Measurements from ENCODE around the gene FAM120A. TPM values are rescaled to one million over a fixed set of nuclear protein-coding genes. Genes with fewer than 3 reads are reported as not detected.

Gene FAM120A
- total RNA-seq, 1 experiment from 2014 or later: 53.3 TPM

DNA sequence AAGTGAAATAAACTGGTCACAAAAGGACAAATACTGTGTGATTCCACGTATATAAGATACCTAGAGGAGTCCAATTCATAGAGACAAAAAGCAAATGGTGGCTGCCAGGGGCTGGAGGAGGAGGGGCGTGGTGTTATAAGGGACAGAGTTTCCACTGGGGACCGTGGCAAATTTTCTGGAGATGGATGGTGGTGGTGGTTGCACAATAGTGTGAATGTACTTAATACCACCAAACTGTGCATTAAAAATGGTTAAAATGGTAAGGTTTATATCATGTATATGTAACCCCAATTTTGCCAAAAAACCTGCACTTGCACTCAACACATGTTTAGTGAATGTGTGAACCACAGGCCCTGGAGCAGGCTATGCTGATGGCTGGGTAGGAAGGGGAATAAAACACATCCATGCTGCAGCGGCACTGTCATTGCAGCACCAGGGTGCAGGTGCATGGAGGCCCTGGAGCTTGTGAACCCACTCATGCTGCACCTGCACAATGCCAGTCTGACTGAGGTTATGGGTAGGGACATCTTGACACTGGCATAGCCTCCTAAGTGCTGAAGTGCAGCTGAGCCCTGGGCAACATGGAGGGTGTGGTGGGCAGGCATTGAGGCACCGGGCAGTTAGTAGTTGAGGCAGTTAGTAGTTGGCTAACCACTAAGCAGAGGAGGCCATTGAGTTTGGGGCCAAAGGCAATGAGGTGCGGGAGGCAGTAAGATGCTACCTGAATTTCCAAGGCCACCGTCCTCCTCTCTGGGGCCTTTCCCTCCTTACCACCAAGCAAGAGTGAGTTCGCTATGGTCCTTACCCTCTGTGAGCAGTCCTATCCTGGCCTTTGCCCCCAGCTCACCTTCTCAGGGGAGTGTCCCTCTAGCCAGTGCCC is 121.4 kb downstream of the FAM120A start (continued):
- TF ChIP-seq ZNF219 (CRISPR knock-in tag; IDR thresholded peaks at IDR 0.05; ENCODE audit: borderline replicate concordance) (no peak), ZNF396 (CRISPR knock-in tag; IDR thresholded peaks at IDR 0.05; ENCODE audit: borderline replicate concordance) (no peak), TP53 (CRISPR knock-in tag; IDR thresholded peaks at IDR 0.05) (no peak), SP1 (CRISPR knock-in tag; conservative IDR thresholded peaks at IDR 0.05) (no peak)
- TF ChIP-seq, protein P1, sequence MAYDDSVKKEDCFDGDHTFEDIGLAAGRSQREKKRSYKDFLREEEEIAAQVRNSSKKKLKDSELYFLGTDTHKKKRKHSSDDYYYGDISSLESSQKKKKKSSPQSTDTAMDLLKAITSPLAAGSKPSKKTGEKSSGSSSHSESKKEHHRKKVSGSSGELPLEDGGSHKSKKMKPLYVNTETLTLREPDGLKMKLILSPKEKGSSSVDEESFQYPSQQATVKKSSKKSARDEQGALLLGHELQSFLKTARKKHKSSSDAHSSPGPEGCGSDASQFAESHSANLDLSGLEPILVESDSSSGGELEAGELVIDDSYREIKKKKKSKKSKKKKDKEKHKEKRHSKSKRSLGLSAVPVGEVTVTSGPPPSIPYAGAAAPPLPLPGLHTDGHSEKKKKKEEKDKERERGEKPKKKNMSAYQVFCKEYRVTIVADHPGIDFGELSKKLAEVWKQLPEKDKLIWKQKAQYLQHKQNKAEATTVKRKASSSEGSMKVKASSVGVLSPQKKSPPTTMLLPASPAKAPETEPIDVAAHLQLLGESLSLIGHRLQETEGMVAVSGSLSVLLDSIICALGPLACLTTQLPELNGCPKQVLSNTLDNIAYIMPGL (CRISPR knock-in tag; IDR thresholded peaks at IDR 0.05): no peak
- TF ChIP-seq, protein P2, sequence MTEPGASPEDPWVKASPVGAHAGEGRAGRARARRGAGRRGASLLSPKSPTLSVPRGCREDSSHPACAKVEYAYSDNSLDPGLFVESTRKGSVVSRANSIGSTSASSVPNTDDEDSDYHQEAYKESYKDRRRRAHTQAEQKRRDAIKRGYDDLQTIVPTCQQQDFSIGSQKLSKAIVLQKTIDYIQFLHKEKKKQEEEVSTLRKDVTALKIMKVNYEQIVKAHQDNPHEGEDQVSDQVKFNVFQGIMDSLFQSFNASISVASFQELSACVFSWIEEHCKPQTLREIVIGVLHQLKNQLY (CRISPR knock-in tag; IDR thresholded peaks at IDR 0.05): no peak

DNA sequence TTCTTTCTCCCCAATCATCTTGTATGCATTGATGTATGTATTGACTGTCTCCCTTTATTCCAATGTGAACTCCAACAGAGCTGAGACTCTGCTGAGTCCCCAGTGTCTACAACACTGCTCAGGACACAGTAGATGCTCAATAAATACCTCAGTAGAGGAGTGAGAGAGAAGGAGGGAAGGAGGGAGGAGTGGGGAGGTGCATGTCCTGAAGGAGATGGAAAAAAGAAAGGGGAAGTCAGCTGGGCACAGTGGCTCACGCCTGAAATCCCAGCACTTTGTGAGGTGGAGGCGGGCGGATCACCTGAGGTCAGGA is 122.0 kb downstream of the FAM120A start:
- TF ChIP-seq MXD4 (CRISPR knock-in tag; IDR thresholded peaks at IDR 0.05; ENCODE audit: borderline replicate concordance) (no peak), ZBTB21 (CRISPR knock-in tag; IDR thresholded peaks at IDR 0.05; ENCODE audit: borderline replicate concordance) (no peak)
- H3K4me3 Mint-ChIP-seq: no peak overlapping the region
- CTCF ChIA-PET: interaction anchor here (0.8 kb wide), 1 partner anchor 19 kb away, joined by 3 read pairs; no protein-coding TSS in a partner anchor

DNA sequence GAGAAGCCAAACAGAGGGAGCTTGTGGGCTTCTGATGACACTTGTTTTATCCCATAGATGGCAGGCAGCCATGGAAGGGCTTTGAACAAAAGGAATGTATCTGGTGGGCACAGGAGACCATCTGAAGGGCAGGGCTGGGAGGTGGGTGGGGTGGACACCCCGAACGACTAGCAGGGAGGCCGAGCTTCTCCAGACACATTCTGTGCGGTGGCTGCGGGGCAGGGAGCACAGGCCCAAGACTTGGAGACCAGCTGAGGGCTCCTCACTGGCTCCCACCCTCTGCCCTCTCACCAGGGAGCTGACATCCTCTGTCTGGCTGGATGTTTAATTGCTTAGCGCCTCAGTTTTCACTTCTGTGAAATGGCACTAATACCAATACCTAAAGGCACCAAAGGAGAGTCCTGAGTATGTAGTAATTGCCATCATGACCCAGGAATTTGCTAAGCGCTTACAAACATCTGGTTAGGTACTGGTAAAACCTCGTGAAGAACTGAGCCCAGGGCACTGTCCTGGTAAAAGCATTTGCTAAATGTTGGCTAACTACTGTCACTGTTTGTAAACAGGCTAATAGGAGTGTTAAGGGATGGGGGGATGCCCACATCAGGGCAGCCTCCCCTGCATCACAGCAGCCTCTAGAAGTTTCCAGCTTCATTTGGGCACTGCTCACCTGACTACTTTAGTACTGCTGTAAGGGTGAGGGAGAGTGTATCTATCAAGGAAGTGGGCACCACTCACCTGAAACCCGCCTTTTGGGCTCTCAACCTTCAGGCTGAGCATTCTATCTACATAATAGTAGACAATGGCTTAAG is 122.8 kb downstream of the FAM120A start:
- Mint-ChIP-seq H3K9me3 (peaks cover 13% of the 10 kb centered on the region), H3K27me3 (ENCODE audit: low read depth) (peaks cover 22% of the 10 kb centered on the region), H3K27ac (no peak overlapping the region), H3K4me1 (peaks cover 27% of the 10 kb centered on the region), H3K36me3 (peaks cover 8% of the 10 kb centered on the region), H3K4me3 (peak overlapping the region; percentile 84; the same call in 1 of the 2 replicates)
- DNase-seq (ENCODE audit: low spot score): no peak
- CTCF ChIA-PET: interaction anchor here (0.8 to 2.4 kb wide), 2 partner anchors 8 to 18 kb away, joined by 3 to 17 read pairs; no protein-coding TSS in a partner anchor
- ATAC-seq: no peak
- POLR2A ChIA-PET: no interaction called here
- TF ChIP-seq NR1H2 (CRISPR knock-in tag; IDR thresholded peaks at IDR 0.05) (no peak), ESRRA (CRISPR knock-in tag; IDR thresholded peaks at IDR 0.05; ENCODE audit: borderline replicate concordance) (no peak), SMAD3 (CRISPR knock-in tag; IDR thresholded peaks at IDR 0.05; ENCODE audit: borderline replicate concordance) (no peak), ZNF219 (CRISPR knock-in tag; IDR thresholded peaks at IDR 0.05; ENCODE audit: borderline replicate concordance) (no peak), TEAD4 (CRISPR knock-in tag; IDR thresholded peaks at IDR 0.05) (no peak), TCF7 (CRISPR knock-in tag; IDR thresholded peaks at IDR 0.05; ENCODE audit: low read depth) (no peak), JUN (CRISPR knock-in tag; IDR thresholded peaks at IDR 0.05) (no peak), SP1 (CRISPR knock-in tag; conservative IDR thresholded peaks at IDR 0.05) (no peak), ELF4 (CRISPR knock-in tag; IDR thresholded peaks at IDR 0.05; ENCODE audit: low read depth) (no peak)
- TF ChIP-seq, protein P3, sequence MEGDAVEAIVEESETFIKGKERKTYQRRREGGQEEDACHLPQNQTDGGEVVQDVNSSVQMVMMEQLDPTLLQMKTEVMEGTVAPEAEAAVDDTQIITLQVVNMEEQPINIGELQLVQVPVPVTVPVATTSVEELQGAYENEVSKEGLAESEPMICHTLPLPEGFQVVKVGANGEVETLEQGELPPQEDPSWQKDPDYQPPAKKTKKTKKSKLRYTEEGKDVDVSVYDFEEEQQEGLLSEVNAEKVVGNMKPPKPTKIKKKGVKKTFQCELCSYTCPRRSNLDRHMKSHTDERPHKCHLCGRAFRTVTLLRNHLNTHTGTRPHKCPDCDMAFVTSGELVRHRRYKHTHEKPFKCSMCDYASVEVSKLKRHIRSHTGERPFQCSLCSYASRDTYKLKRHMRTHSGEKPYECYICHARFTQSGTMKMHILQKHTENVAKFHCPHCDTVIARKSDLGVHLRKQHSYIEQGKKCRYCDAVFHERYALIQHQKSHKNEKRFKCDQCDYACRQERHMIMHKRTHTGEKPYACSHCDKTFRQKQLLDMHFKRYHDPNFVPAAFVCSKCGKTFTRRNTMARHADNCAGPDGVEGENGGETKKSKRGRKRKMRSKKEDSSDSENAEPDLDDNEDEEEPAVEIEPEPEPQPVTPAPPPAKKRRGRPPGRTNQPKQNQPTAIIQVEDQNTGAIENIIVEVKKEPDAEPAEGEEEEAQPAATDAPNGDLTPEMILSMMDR (IDR thresholded peaks at IDR 0.05): no peak
- TF ChIP-seq, protein P4, sequence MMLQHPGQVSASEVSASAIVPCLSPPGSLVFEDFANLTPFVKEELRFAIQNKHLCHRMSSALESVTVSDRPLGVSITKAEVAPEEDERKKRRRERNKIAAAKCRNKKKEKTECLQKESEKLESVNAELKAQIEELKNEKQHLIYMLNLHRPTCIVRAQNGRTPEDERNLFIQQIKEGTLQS (CRISPR knock-in tag; conservative IDR thresholded peaks at IDR 0.05): no peak
- TF ChIP-seq, protein P5, sequence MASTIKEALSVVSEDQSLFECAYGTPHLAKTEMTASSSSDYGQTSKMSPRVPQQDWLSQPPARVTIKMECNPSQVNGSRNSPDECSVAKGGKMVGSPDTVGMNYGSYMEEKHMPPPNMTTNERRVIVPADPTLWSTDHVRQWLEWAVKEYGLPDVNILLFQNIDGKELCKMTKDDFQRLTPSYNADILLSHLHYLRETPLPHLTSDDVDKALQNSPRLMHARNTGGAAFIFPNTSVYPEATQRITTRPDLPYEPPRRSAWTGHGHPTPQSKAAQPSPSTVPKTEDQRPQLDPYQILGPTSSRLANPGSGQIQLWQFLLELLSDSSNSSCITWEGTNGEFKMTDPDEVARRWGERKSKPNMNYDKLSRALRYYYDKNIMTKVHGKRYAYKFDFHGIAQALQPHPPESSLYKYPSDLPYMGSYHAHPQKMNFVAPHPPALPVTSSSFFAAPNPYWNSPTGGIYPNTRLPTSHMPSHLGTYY (CRISPR knock-in tag; IDR thresholded peaks at IDR 0.05): no peak
- TF ChIP-seq, protein P6, sequence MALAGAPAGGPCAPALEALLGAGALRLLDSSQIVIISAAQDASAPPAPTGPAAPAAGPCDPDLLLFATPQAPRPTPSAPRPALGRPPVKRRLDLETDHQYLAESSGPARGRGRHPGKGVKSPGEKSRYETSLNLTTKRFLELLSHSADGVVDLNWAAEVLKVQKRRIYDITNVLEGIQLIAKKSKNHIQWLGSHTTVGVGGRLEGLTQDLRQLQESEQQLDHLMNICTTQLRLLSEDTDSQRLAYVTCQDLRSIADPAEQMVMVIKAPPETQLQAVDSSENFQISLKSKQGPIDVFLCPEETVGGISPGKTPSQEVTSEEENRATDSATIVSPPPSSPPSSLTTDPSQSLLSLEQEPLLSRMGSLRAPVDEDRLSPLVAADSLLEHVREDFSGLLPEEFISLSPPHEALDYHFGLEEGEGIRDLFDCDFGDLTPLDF (CRISPR knock-in tag; IDR thresholded peaks at IDR 0.05): no peak

More for the DNA sequence above, 122.0 kb downstream of the FAM120A start:
- peaks cover 22% of the 10 kb centered on the region for H3K27me3 Mint-ChIP-seq (ENCODE audit: low read depth)
- ATAC-seq: no peak
- peak overlapping the region; percentile 82; the same call in 1 of the 2 replicates for H3K27ac Mint-ChIP-seq
- H3K9me3 Mint-ChIP-seq: peaks cover 13% of the 10 kb centered on the region
- peaks cover 8% of the 10 kb centered on the region for H3K36me3 Mint-ChIP-seq
- no peak for DNase-seq (ENCODE audit: low spot score)
- POLR2A ChIA-PET: interaction anchor here (1.0 kb wide), 1 partner anchor 19 kb away, joined by 3 read pairs; no protein-coding TSS in a partner anchor
- H3K4me1 Mint-ChIP-seq: peaks cover 24% of the 10 kb centered on the region

Data from WTC11 (cell line).